Measurements from ENCODE around the gene MCUR1. TPM values are rescaled to one million over a fixed set of nuclear protein-coding genes. Genes with fewer than 3 reads are reported as not detected.

MCUR1 gene
- polyA plus RNA-seq, 2 of the 4 experiments (the other 2 are of a cell fraction), result 11.6 to 15.6 TPM

DNA sequence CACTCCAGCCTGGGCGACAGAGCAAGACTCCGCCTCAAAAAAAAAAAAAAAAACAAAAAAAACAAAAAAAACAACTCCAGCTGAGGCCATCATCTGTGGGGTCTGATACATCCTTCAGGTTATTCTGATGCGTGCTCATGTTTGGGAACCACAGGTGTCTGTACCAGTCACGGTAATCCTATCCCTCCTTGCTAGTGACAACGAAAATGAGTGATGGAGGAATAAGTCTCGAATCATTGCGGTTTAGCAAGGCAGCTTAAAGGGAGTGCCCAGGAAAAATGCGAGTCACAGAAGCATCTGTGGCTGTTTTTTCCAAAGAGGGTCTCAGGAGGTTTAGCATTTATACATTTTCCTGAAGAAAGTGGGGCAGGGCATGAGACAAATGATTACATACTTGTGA is 48.8 kb downstream of the MCUR1 start:
- Histone ChIP-seq H3K4me2 (no peak overlapping the region), H3K27ac (no peak overlapping the region), H3K4me1 (no peaks in the 10 kb centered on the region; the same call in 2 of the 3 replicates), H3K9me3 (peaks cover 5% of the 10 kb centered on the region; the same call in 1 of the 3 replicates), H3K4me3 (no peak overlapping the region)
- ChIA-PET CTCF (no interaction called here), POLR2A (interaction anchor here (0.7 kb wide), 1 partner anchor 49 kb away, joined by 9 read pairs; no protein-coding TSS in a partner anchor)
- WGBS (ENCODE audit: missing lambda C conversion rate), result 71% methylated on average over 8 of the region's 8 CpGs
- TF ChIP-seq HOXB5 (CRISPR knock-in tag; IDR thresholded peaks at IDR 0.05) (no peak), EHMT2 (IDR thresholded peaks at IDR 0.05; ENCODE audit: low read depth) (no peak), ESRRA (IDR thresholded peaks at IDR 0.05; ENCODE audit: borderline replicate concordance, low read length) (no peak), KDM5A (IDR thresholded peaks at IDR 0.05) (no peak), FOXS1 (CRISPR knock-in tag; IDR thresholded peaks at IDR 0.05) (no peak), EP300 (IDR thresholded peaks at IDR 0.05) (no peak), FOSL2 (IDR thresholded peaks at IDR 0.05) (no peak), FOSL2 (CRISPR knock-in tag; IDR thresholded peaks at IDR 0.05) (no peak), ZNF302 (CRISPR knock-in tag; IDR thresholded peaks at IDR 0.05) (no peak), POLR2AphosphoS2 (conservative IDR thresholded peaks at IDR 0.05; ENCODE audit: low read length) (no peak), SMC3 (IDR thresholded peaks at IDR 0.05) (no peak), BHLHE40 (IDR thresholded peaks at IDR 0.05; ENCODE audit: low read depth, low read length) (no peak), ZC3H11A (IDR thresholded peaks at IDR 0.05) (no peak), RARB (CRISPR knock-in tag; IDR thresholded peaks at IDR 0.05) (no peak), MAFK (IDR thresholded peaks at IDR 0.05; ENCODE audit: partially characterized antibody) (no peak), NR3C1 (IDR thresholded peaks at IDR 0.05) (no peak), POLR2A (IDR thresholded peaks at IDR 0.05; ENCODE audit: low read length) (no peak), TP53 (CRISPR knock-in tag; IDR thresholded peaks at IDR 0.05) (no peak)
- TF ChIP-seq, protein P1, sequence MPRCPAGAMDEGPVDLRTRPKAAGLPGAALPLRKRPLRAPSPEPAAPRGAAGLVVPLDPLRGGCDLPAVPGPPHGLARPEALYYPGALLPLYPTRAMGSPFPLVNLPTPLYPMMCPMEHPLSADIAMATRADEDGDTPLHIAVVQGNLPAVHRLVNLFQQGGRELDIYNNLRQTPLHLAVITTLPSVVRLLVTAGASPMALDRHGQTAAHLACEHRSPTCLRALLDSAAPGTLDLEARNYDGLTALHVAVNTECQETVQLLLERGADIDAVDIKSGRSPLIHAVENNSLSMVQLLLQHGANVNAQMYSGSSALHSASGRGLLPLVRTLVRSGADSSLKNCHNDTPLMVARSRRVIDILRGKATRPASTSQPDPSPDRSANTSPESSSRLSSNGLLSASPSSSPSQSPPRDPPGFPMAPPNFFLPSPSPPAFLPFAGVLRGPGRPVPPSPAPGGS (IDR thresholded peaks at IDR 0.05), result no peak
- FAIRE-seq (no peak), ATAC-seq (no peak), DNase-seq (ENCODE audit: low read depth in 1 of 2, low spot score in 1 of 2) (no peak)

DNA sequence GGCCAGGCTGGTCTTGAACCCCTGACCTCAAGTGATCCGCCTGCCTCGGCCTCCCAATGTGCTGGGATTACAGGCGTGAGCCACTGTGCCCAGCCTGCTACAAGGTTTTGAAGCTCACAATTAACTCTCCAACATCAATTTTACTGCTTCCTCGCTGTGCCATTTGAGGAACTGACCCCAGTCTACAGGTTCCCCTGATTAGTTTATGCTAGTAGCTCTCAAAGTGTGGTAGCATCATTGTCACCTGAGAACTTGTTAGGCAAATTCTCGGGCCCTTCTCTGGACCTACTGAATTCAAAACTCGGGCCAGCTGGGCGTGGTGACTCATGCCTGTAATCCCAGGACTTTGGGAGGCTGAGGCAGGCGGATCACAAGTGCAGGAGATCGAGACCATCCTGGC is 49.4 kb downstream of the MCUR1 start:
- DNase-seq (ENCODE audit: low read depth in 1 of 2, low spot score in 1 of 2) (no peak), FAIRE-seq (no peak), ATAC-seq (no peak)
- H3K4me3 ChIP-seq, result no peak overlapping the region
- H3K27ac ChIP-seq, result no peak overlapping the region
- H3K4me2 ChIP-seq, result no peak overlapping the region
- CTCF ChIA-PET, result interaction anchor here (2.4 kb wide), 1 partner anchor 10 kb away, joined by 12 read pairs; no protein-coding TSS in a partner anchor
- POLR2A ChIA-PET, result interaction anchor here (0.7 kb wide), 1 partner anchor 50 kb away, joined by 9 read pairs; no protein-coding TSS in a partner anchor
- WGBS (ENCODE audit: missing lambda C conversion rate), result 85% methylated on average over 9 of the region's 9 CpGs
- no peaks in the 10 kb centered on the region; the same call in 2 of the 3 replicates for H3K4me1 ChIP-seq
- TF ChIP-seq HOXB13 (CRISPR knock-in tag; IDR thresholded peaks at IDR 0.05; ENCODE audit: low read depth), result no peak
- peaks cover 5% of the 10 kb centered on the region; the same call in 1 of the 3 replicates for H3K9me3 ChIP-seq

DNA sequence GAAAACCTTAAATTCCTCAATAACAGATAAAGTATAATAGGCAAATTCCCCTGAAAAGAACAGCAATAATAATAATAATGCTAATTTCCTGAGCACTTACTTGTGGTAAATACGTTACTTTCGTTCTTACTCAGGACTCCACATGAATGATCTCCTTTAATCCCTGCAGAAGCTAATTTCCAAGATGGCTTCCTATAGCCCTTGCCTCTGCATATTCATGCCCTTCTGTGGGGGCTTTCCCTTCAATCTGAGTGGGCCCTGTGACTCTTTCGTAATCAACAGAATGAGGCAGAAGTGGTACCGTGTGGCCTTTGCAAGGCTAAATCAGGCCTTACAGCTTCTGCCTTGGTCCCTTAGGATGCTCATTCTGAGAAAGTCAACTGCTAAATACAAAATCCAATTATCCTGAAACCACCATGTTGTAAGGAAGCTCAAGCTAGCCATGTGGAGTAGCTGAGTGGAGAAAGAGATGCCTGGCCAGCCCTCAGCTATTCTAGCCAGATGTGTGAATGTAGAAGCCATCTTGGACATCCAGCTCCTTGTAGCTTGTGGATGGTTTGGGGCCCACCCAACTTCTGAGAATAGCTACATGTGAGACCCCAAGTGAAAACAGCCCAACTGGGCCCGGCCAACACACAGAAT is 50.5 kb downstream of the MCUR1 start:
- 77% methylated on average over 5 of the region's 5 CpGs for WGBS (ENCODE audit: missing lambda C conversion rate)
- CTCF ChIA-PET, result interaction anchor here (0.7 to 2.4 kb wide), 3 partner anchors 11 to 520 kb away, joined by 3 to 12 read pairs (median 3); no protein-coding TSS in a partner anchor
- no peak for DNase-seq (ENCODE audit: low read depth in 1 of 2, low spot score in 1 of 2)

More for the DNA sequence above, 50.5 kb downstream of the MCUR1 start:
- no peak for FAIRE-seq
- no peak overlapping the region for H3K4me3 ChIP-seq
- no peak overlapping the region for H3K27ac ChIP-seq
- POLR2A ChIA-PET, result no interaction called here
- ATAC-seq, result no peak
- no peak overlapping the region for H3K4me2 ChIP-seq
- peaks cover 5% of the 10 kb centered on the region; the same call in 1 of the 3 replicates for H3K9me3 ChIP-seq
- no peaks in the 10 kb centered on the region; the same call in 2 of the 3 replicates for H3K4me1 ChIP-seq
- TF ChIP-seq HOXB13 (CRISPR knock-in tag; IDR thresholded peaks at IDR 0.05; ENCODE audit: low read depth) (no peak), POLR2AphosphoS2 (conservative IDR thresholded peaks at IDR 0.05; ENCODE audit: low read length) (no peak), TFCP2L1 (CRISPR knock-in tag; IDR thresholded peaks at IDR 0.05) (no peak), ESRRA (IDR thresholded peaks at IDR 0.05; ENCODE audit: borderline replicate concordance, low read length) (no peak), BHLHE40 (IDR thresholded peaks at IDR 0.05; ENCODE audit: low read depth, low read length) (no peak), HOXA7 (CRISPR knock-in tag; IDR thresholded peaks at IDR 0.05) (no peak), RFX5 (IDR thresholded peaks at IDR 0.05) (no peak), CBX8 (IDR thresholded peaks at IDR 0.05) (no peak), NR3C1 (IDR thresholded peaks at IDR 0.05) (no peak), TP53 (CRISPR knock-in tag; IDR thresholded peaks at IDR 0.05) (no peak), PHF8 (IDR thresholded peaks at IDR 0.05; ENCODE audit: borderline replicate concordance, low read depth) (no peak)
- TF ChIP-seq, protein P2, sequence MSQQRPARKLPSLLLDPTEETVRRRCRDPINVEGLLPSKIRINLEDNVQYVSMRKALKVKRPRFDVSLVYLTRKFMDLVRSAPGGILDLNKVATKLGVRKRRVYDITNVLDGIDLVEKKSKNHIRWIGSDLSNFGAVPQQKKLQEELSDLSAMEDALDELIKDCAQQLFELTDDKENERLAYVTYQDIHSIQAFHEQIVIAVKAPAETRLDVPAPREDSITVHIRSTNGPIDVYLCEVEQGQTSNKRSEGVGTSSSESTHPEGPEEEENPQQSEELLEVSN (IDR thresholded peaks at IDR 0.05; ENCODE audit: borderline replicate concordance, low read depth), result no peak
- TF ChIP-seq, protein P3, sequence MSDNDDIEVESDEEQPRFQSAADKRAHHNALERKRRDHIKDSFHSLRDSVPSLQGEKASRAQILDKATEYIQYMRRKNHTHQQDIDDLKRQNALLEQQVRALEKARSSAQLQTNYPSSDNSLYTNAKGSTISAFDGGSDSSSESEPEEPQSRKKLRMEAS (IDR thresholded peaks at IDR 0.05), result no peak

Measured in A549 (cell line).